ENCODE measurements around the gene TPCN2.

Gene TPCN2

DNA sequence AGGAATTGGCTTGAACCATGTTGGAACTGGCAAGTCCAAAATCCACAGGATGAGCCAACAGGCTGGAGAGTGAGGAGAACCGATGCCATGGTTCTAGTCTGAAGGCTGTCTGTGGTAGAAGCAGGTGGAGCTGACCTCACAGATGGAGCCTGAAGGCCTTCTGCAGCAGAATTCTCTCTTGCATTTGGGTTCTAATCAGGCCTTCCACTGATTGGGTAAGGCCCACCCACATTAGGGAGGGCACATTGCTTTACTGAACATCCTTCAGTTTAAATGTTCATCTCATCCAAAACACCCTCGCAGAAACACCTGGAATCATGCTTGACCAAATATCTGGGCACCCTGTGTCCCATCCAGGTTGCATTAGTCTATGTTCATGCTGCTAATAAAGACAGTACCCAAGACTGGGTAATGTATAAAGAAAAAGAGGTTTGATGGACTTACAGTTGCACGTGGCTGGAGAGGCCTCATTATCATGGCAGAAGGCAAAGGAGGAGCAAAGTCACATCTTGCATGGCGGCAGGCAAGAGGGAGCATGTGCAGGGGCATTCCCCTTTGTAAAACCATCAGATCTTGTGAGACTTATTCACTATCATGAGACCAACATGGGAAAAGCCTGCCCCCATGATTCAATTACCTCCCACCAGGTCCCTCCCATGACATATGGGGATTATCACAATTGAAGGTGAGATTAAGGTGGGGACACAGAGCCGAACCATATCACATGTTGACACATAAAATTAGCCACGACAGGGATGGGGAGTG, 122.9 kb downstream of the TPCN2 start:
- no peak for DNase-seq

GRCh38 chr11:69172674-69173073, 123.9 kb downstream of the TPCN2 start:
- DNase-seq: no peak

GRCh38 chr11:69173331-69173730, 124.6 kb downstream of the TPCN2 start:
- no peak for DNase-seq

DNA sequence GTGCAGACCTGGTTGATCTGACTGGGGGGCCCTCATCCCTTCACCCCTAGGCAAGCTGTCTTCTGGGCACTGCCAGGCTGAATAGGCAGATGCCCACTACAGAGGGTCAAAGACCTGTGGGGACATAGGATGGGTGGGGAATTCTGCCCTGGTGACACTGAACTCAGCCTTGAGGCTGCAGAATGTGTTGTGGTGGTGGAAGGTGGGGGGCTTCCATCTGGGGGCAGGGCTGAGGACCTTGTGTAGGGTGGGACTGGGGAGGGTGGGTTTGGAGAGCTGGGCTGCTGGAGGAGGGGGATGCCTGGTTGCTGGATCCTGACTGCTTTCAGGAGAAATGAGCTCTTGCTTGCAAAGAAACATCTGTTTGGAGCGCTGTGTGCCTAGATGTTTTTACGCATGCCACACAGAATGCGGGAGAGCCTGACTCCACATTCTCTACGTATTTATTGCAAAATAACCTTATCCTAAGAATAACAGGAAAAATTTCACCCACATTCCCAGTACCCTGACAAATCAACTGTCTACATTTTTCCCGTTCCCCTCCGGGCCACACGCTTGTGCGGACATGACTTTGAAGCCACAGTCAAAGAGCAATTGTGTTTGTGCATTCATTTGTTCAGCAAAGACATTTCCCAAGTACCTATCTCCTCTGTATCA, 125.3 kb downstream of the TPCN2 start:
- no peak for DNase-seq

GRCh38 chr11:69174841-69175240, 126.1 kb downstream of the TPCN2 start:
- DNase-seq: no peak

- no peak for DNase-seq
These were observed 130.2 kb downstream of the TPCN2 start for GRCh38 chr11:69178819-69179482.

GRCh38 chr11:69180226-69180625, 131.5 kb downstream of the TPCN2 start:
- DNase-seq: no peak

- DNase-seq: no peak
These were observed 132.0 kb downstream of the TPCN2 start for GRCh38 chr11:69180726-69181125.

GRCh38 chr11:69183613-69184012, 134.9 kb downstream of the TPCN2 start:
- no peak for DNase-seq

Data from NCI-H2227 treated with DMSO at 0.1 percent for 48 hours (cell line).